WTC11 (cell line): Measurements from ENCODE around the gene RHOH.

Experiments
- CREB1 ChIP-seq: sonication (generic); formaldehyde crosslinking; IDR thresholded peaks from 2 replicates; pipeline ENCODE4 v1.8.0; 2023; ENCODE audit warnings: mild to moderate bottlenecking, missing genetic modification reagents
- FOXP1 ChIP-seq: sonication (generic); formaldehyde crosslinking; IDR thresholded peaks from 2 replicates; pipeline ENCODE4 v1.8.0; 2022; ENCODE audit warnings: missing genetic modification reagents, mild to moderate bottlenecking, moderate library complexity, borderline replicate concordance
- NFYB ChIP-seq: sonication (generic); formaldehyde crosslinking; conservative IDR thresholded peaks from 2 replicates; pipeline ENCODE4 v1.8.0; 2022; ENCODE audit warnings: low read depth, missing genetic modification reagents
- SP1 ChIP-seq: sonication (generic); formaldehyde crosslinking; conservative IDR thresholded peaks from 2 replicates; pipeline ENCODE4 v1.8.1; 2022; ENCODE audit warnings: missing genetic modification reagents
- TP53 ChIP-seq: sonication (generic); formaldehyde crosslinking; IDR thresholded peaks from 2 replicates; pipeline ENCODE4 v1.8.1; 2023; ENCODE audit warnings: mild to moderate bottlenecking, missing genetic modification reagents
- TF ChIP-seq, protein P1 (sequence below): fragments of 200-600 bp; IDR thresholded peaks from 2 replicates; pipeline ENCODE4 v1.8.0; 2022; ENCODE audit warnings: antibody characterized with exemption
- TF ChIP-seq, protein P2 (sequence below): sonication (generic); formaldehyde crosslinking; IDR thresholded peaks from 2 replicates; pipeline ENCODE4 v1.8.1; 2023; ENCODE audit warnings: mild to moderate bottlenecking, missing genetic modification reagents, moderate library complexity

DNA sequence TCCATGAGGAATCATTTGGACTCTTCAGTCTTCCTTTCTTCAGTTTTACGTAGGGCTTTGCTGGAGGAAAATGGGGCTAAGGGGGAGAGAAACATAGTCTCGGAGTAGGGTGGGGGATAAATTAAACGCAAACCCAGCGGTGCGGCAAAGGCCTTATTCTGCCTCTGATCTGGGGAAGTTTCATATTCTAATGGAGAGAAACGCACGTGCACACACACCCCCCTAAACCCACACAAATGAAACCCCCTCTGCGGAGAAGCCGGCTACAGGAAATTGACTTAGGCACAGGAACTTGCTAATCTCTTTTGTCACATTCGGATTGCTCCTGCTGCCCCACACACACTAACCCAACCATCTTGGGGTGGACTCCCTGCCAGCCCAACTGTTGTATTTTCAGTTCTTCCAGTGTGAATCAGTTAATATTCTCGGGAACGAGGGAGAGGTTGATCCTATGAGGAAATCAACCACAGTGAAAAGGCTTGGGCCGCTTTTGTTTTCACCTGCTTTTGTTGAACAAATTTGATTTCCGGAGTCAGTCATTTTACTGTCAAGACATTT is at the start of gene RHOH:
- TF ChIP-seq FOXP1 (CRISPR knock-in tag) = no peak
- TF ChIP-seq, protein P1, sequence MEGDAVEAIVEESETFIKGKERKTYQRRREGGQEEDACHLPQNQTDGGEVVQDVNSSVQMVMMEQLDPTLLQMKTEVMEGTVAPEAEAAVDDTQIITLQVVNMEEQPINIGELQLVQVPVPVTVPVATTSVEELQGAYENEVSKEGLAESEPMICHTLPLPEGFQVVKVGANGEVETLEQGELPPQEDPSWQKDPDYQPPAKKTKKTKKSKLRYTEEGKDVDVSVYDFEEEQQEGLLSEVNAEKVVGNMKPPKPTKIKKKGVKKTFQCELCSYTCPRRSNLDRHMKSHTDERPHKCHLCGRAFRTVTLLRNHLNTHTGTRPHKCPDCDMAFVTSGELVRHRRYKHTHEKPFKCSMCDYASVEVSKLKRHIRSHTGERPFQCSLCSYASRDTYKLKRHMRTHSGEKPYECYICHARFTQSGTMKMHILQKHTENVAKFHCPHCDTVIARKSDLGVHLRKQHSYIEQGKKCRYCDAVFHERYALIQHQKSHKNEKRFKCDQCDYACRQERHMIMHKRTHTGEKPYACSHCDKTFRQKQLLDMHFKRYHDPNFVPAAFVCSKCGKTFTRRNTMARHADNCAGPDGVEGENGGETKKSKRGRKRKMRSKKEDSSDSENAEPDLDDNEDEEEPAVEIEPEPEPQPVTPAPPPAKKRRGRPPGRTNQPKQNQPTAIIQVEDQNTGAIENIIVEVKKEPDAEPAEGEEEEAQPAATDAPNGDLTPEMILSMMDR = no peak
- no peak for TF ChIP-seq CREB1 (CRISPR knock-in tag)
- TF ChIP-seq, protein P2, sequence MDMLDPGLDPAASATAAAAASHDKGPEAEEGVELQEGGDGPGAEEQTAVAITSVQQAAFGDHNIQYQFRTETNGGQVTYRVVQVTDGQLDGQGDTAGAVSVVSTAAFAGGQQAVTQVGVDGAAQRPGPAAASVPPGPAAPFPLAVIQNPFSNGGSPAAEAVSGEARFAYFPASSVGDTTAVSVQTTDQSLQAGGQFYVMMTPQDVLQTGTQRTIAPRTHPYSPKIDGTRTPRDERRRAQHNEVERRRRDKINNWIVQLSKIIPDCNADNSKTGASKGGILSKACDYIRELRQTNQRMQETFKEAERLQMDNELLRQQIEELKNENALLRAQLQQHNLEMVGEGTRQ (CRISPR knock-in tag) = no peak
- TF ChIP-seq TP53 (CRISPR knock-in tag) = no peak
- no peak for TF ChIP-seq SP1 (CRISPR knock-in tag)
- TF ChIP-seq NFYB = no peak
